C4-2B (cell line): ENCODE results near the gene CCL24.

Experiments
- ZFX ChIP-seq: fragments of 450-650 bp; IDR thresholded peaks from 2 replicates; pipeline ENCODE4 v1.6.1; 2017
- TF ChIP-seq, protein P1 (sequence below): fragments of 450-650 bp; conservative IDR thresholded peaks from 2 replicates; pipeline ENCODE4 v1.5.1; 2017; ENCODE audit warnings: mild to moderate bottlenecking

- TF ChIP-seq, protein P1, sequence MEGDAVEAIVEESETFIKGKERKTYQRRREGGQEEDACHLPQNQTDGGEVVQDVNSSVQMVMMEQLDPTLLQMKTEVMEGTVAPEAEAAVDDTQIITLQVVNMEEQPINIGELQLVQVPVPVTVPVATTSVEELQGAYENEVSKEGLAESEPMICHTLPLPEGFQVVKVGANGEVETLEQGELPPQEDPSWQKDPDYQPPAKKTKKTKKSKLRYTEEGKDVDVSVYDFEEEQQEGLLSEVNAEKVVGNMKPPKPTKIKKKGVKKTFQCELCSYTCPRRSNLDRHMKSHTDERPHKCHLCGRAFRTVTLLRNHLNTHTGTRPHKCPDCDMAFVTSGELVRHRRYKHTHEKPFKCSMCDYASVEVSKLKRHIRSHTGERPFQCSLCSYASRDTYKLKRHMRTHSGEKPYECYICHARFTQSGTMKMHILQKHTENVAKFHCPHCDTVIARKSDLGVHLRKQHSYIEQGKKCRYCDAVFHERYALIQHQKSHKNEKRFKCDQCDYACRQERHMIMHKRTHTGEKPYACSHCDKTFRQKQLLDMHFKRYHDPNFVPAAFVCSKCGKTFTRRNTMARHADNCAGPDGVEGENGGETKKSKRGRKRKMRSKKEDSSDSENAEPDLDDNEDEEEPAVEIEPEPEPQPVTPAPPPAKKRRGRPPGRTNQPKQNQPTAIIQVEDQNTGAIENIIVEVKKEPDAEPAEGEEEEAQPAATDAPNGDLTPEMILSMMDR: no peak
- TF ChIP-seq ZFX: no peak
Observed at GRCh38 chr7:75819711-75820110, 6.1 kb upstream of the CCL24 start.
